GM19395 (cell line): Measurements from ENCODE around the gene PRPH.
A peak's percentile ranks its signal among the peaks of the same experiment; 100 is the strongest.
"Not testable (repeated sequence)": the region's sequence is repeated elsewhere in the genome, so short reads cannot be mapped to it uniquely, and the experiment has no call there.

Source experiments
- ATAC-seq: cut with Tn5 transposase; IDR thresholded peaks from one replicate; pipeline ENCODE4 v1.9.1; 2021; ENCODE audit warnings: mild to moderate bottlenecking, moderate library complexity; ENCODE audit not compliant: unreplicated experiment

PRPH gene

GRCh38 chr12:49295082-49295936 lies at the start of gene PRPH:
Gene PRPH, plus strand, starts transcription at chr12:49295147. Its CDS starts 54 bp downstream, at chr12:49295201.
- ATAC-seq, result no peak

GRCh38 chr12:49251357-49251756 lies 43.6 kb upstream of the PRPH start:
- no peak for ATAC-seq

GRCh38 chr12:49253033-49253623 lies 41.8 kb upstream of the PRPH start:
- ATAC-seq, result no peak

GRCh38 chr12:49255456-49255855 lies 39.5 kb upstream of the PRPH start:
- ATAC-seq, result not testable (repeated sequence)

- ATAC-seq, result no peak
Measured at GRCh38 chr12:49255857-49256637, 38.9 kb upstream of the PRPH start.

GRCh38 chr12:49257508-49258184 lies 37.3 kb upstream of the PRPH start:
- not testable (repeated sequence) for ATAC-seq

GRCh38 chr12:49259452-49259851 lies 35.5 kb upstream of the PRPH start:
- ATAC-seq, result no peak

- no peak for ATAC-seq
Measured at GRCh38 chr12:49260166-49260565, 34.8 kb upstream of the PRPH start.

- ATAC-seq, result no peak
Measured at GRCh38 chr12:49260571-49261363, 34.2 kb upstream of the PRPH start.

- ATAC-seq, result no peak
Measured at GRCh38 chr12:49261721-49262120, 33.2 kb upstream of the PRPH start.

- no peak for ATAC-seq
Measured at GRCh38 chr12:49263400-49263763, 31.6 kb upstream of the PRPH start.

GRCh38 chr12:49264466-49264872 lies 30.5 kb upstream of the PRPH start:
- peak; percentile 23 for ATAC-seq

GRCh38 chr12:49264873-49265792 lies 29.8 kb upstream of the PRPH start, which contains the start of gene TUBA1C:
Gene TUBA1C, plus strand, starts transcription at chr12:49265082. Its CDS starts 100 bp downstream, at chr12:49265182.
- peak; percentile 73 for ATAC-seq

- not testable (repeated sequence) for ATAC-seq
Measured at GRCh38 chr12:49269191-49269590, 25.8 kb upstream of the PRPH start.

GRCh38 chr12:49272790-49273725 lies 21.9 kb upstream of the PRPH start:
- no peak for ATAC-seq

- ATAC-seq, result no peak
Measured at GRCh38 chr12:49273726-49274395, 21.1 kb upstream of the PRPH start.

- no peak for ATAC-seq
Measured at GRCh38 chr12:49274396-49275069, 20.4 kb upstream of the PRPH start.
